ENCODE measurements around the gene RNF146.

DNA sequence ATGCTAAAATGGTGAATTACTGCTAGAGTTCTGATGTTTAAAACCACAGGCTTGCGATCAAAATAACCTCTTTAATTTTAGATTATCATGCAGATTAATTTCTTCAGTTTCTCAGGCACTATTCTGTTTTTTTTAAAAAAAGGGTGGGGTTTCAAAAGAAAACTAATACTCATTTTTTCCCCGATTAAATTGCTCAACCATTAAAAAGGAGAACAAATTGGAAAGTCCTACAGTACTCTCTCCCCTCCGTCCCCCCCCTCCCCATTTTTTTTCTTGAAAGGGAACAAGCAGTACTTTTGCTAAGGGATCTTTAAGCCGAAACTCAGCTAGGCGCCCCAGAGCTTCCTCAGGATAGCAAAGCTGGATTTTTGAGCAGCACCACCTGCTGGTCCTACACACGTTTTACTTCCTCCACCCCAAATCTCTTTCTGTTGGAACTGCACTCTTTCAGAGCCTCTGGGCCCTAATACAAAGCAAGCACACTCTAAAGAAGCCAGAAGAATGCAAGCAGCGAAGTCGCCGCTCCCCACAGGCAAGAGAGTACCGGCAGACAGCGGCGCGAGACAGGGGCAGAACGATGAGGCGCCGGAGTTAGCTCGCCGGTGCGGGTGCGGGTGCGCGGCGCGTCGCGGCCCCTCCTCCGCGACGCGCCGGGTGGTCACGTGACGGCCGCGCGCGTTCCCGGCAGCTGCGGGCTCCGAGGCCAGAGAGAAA is at the start of gene RNF146:
- TF ChIP-seq, protein P1, sequence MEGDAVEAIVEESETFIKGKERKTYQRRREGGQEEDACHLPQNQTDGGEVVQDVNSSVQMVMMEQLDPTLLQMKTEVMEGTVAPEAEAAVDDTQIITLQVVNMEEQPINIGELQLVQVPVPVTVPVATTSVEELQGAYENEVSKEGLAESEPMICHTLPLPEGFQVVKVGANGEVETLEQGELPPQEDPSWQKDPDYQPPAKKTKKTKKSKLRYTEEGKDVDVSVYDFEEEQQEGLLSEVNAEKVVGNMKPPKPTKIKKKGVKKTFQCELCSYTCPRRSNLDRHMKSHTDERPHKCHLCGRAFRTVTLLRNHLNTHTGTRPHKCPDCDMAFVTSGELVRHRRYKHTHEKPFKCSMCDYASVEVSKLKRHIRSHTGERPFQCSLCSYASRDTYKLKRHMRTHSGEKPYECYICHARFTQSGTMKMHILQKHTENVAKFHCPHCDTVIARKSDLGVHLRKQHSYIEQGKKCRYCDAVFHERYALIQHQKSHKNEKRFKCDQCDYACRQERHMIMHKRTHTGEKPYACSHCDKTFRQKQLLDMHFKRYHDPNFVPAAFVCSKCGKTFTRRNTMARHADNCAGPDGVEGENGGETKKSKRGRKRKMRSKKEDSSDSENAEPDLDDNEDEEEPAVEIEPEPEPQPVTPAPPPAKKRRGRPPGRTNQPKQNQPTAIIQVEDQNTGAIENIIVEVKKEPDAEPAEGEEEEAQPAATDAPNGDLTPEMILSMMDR (IDR thresholded peaks at IDR 0.05; ENCODE audit: poor library complexity): peak; percentile 93
- TF ChIP-seq EZH2 (IDR thresholded peaks at IDR 0.05; ENCODE audit: borderline replicate concordance): no peak
- no peak for TF ChIP-seq EZH2phosphoT487 (IDR thresholded peaks at IDR 0.05; ENCODE audit: low read depth, severe bottlenecking, unreplicated experiment)
